ENCODE data around the gene RTL1.

RTL1 gene

GRCh38 chr14:100882026-100882967 lies 21.2 kb downstream of the RTL1 start:
- no peak for DNase-seq (ENCODE audit: low read depth in 2 of 2)

GRCh38 chr14:100881211-100882025 lies 22.1 kb downstream of the RTL1 start:
- no peak for DNase-seq (ENCODE audit: low read depth in 2 of 2)

- DNase-seq (ENCODE audit: low read depth in 2 of 2): no peak
Measured at GRCh38 chr14:100880271-100881101, 23.0 kb downstream of the RTL1 start.

GRCh38 chr14:100879782-100880181 lies 23.7 kb downstream of the RTL1 start:
- no peak for DNase-seq (ENCODE audit: low read depth in 2 of 2)

GRCh38 chr14:100879194-100879593 lies 24.3 kb downstream of the RTL1 start:
- DNase-seq (ENCODE audit: low read depth in 2 of 2): no peak

- DNase-seq (ENCODE audit: low read depth in 2 of 2): no peak
Measured at GRCh38 chr14:100878271-100879146, 25.0 kb downstream of the RTL1 start.

- no peak for DNase-seq (ENCODE audit: low read depth in 2 of 2)
Measured at GRCh38 chr14:100875861-100876590, 27.5 kb downstream of the RTL1 start.

GRCh38 chr14:100875126-100875525 lies 28.4 kb downstream of the RTL1 start:
- no peak for DNase-seq (ENCODE audit: low read depth in 2 of 2)

- DNase-seq (ENCODE audit: low read depth in 2 of 2): no peak
Measured at GRCh38 chr14:100874411-100875091, 29.0 kb downstream of the RTL1 start.

GRCh38 chr14:100874051-100874410 lies 29.5 kb downstream of the RTL1 start:
- DNase-seq (ENCODE audit: low read depth in 2 of 2): no peak

- DNase-seq (ENCODE audit: low read depth in 2 of 2): no peak
Measured at GRCh38 chr14:100873096-100873482, 30.4 kb downstream of the RTL1 start.

- no peak for DNase-seq (ENCODE audit: low read depth in 2 of 2)
Measured at GRCh38 chr14:100872259-100873095, 31.0 kb downstream of the RTL1 start.

- DNase-seq (ENCODE audit: low read depth in 2 of 2): no peak
Measured at GRCh38 chr14:100871234-100872186, 32.0 kb downstream of the RTL1 start.

- no peak for DNase-seq (ENCODE audit: low read depth in 2 of 2)
Measured at GRCh38 chr14:100868621-100869370, 34.7 kb downstream of the RTL1 start.

GRCh38 chr14:100867631-100868315 lies 35.7 kb downstream of the RTL1 start:
- no peak for DNase-seq (ENCODE audit: low read depth in 2 of 2)

All from stimulated activated CD8-positive, alpha-beta memory T cell treated with anti-CD3 and anti-CD28 coated beads, Interleukin-2, amount 100 ng/mL, for 48 hours (primary cell).